Smooth muscle cell (in vitro differentiated cells): Measurements from ENCODE around the gene IRF4. TPM values are rescaled to one million over a fixed set of nuclear protein-coding genes. Genes with fewer than 3 reads are reported as not detected.

Experiments used
- DNase-seq: peaks from one replicate; lab custom pipeline; 2025; ENCODE audit not compliant: unreplicated experiment; lab: John Stamatoyannopoulos, UW
- H2AFZ ChIP-seq: fragments of 200-600 bp; sonication (generic); 2 replicates; pipeline ENCODE4 v1.6.0; 2016; ENCODE audit warnings: antibody characterized with exemption, low read depth, mild to moderate bottlenecking
- H3F3A ChIP-seq: fragments of 200-600 bp; sonication (generic); 2 replicates; pipeline ENCODE4 v1.6.0; 2017; ENCODE audit warnings: antibody characterized with exemption, low read depth
- H3K27ac ChIP-seq: fragments of 200-600 bp; sonication (generic); 2 replicates; pipeline ENCODE4 v1.5.1; 2016; ENCODE audit warnings: low read depth, mild to moderate bottlenecking
- H3K27me3 ChIP-seq: fragments of 200-600 bp; sonication (generic); 2 replicates; pipeline ENCODE4 v1.6.1; 2016; ENCODE audit warnings: low read depth, mild to moderate bottlenecking
- H3K36me3 ChIP-seq: fragments of 200-600 bp; sonication (generic); 2 replicates; pipeline ENCODE4 v1.5.1; 2016; ENCODE audit warnings: low read depth
- H3K4me1 ChIP-seq: fragments of 200-600 bp; sonication (generic); 2 replicates; pipeline ENCODE4 v1.5.1; 2016; ENCODE audit warnings: low read depth
- H3K4me2 ChIP-seq: fragments of 200-600 bp; sonication (generic); 2 replicates; pipeline ENCODE4 v1.6.0; 2016; ENCODE audit warnings: mild to moderate bottlenecking
- H3K4me3 ChIP-seq: fragments of 200-600 bp; sonication (generic); 2 replicates; pipeline ENCODE4 v1.5.1; 2016; ENCODE audit warnings: mild to moderate bottlenecking
- H3K79me2 ChIP-seq: fragments of 200-600 bp; sonication (generic); 2 replicates; pipeline ENCODE4 v1.6.0; 2016; ENCODE audit warnings: low read depth, mild to moderate bottlenecking
- H3K9ac ChIP-seq: fragments of 200-600 bp; sonication (generic); 2 replicates; pipeline ENCODE4 v1.6.0; 2016; ENCODE audit warnings: low read depth
- H3K9me3 ChIP-seq: fragments of 200-600 bp; sonication (generic); replicated peaks from 2 replicates; pipeline ENCODE4 v1.5.1; 2016; ENCODE audit warnings: low read depth
- H4K20me1 ChIP-seq: fragments of 200-600 bp; sonication (generic); 2 replicates; pipeline ENCODE4 v1.6.0; 2016; ENCODE audit warnings: low read depth
- WGBS: methylation state at CpG from one replicate; pipeline ENCODE4 v1.1.7; 2016; ENCODE audit warnings: low lambda C conversion rate; 5-methylcytosine and 5-hydroxymethylcytosine counted together
- polyA plus RNA-seq: library from polyadenylated mRNA; unstranded; fragments of >200 nt; fragmentation: Nextera tagmentation; extraction: Ambion mirVana; gene quantifications from 2 replicates; pipeline ENCODE4 v1.2.1, GENCODE V29; 2016
- total RNA-seq: library from RNA; depleted of rRNA; stranded (reverse); fragments of >200 nt; gene quantifications from 2 replicates; pipeline ENCODE4 v1.2.3, GENCODE V29; 2014
- TF ChIP-seq, protein P1 (sequence below): fragments of 200-600 bp; sonication (generic); IDR thresholded peaks from 2 replicates; pipeline ENCODE4 v1.5.1; 2017; ENCODE audit warnings: borderline replicate concordance, mild to moderate bottlenecking, antibody characterized with exemption; ENCODE audit not compliant: insufficient read depth, poor library complexity, severe bottlenecking

Gene IRF4
- total and polyA plus RNA-seq, 2 experiments from 2014 or later = 0.04 TPM; not detected in 1

DNA sequence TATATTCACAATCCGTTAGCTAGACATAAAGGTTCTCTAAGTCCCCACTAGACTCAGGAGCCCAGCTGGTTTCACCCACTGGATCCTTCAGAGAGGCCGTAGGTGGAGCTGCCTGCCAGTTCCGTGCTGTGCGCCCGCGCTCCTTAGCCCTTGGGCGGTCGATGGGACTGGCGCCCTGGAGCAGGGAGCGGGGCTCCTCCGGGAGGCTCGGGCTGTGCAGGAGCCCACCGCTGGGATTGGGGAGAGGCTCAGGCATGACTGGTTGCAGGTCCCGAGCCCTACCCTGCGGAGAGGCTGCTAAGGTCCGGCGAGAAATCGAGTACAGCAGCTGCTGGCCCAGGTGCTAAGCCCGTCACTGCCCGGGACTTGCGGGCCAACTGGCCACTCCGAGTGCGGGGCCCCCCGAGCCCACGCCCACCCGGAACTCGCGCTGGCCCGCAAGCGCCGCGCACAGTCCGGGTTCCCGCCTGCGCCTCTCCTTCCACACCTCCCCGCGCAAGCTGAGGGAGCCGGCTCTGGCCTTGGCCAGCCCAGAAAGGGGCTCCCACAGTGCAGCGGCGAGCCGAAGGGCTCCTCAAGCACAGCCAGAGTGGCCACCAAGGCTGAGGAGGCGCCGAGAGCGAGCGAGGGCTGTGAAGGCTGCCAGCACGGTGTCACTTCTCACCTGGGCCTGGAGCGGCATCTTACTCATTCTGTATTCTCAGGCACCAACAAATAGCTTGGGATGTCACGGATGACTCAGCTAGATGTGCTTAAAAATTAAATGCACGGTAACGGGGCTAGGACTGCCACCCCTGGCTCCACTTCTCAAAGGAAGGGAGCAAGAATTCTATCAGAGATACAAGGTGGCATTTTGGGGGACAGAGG lies 44.1 kb downstream of the IRF4 start:
- no peaks in the 10 kb centered on the region for H3K4me1 ChIP-seq
- H3K27ac ChIP-seq = no peak overlapping the region
- no peak overlapping the region for H3K9ac ChIP-seq
- no peaks in the 10 kb centered on the region for H4K20me1 ChIP-seq
- no peaks in the 10 kb centered on the region for H3K9me3 ChIP-seq
- H3K4me3 ChIP-seq = no peak overlapping the region
- DNase-seq = no peak
- no peak overlapping the region for H3K4me2 ChIP-seq
- no peaks in the 10 kb centered on the region for H3K36me3 ChIP-seq
- 97% methylated on average over 45 of the region's 50 CpGs for WGBS
- no peak overlapping the region for H2AFZ ChIP-seq
- H3F3A ChIP-seq = no peaks in the 10 kb centered on the region
- no peaks in the 10 kb centered on the region for H3K79me2 ChIP-seq
- TF ChIP-seq, protein P1, sequence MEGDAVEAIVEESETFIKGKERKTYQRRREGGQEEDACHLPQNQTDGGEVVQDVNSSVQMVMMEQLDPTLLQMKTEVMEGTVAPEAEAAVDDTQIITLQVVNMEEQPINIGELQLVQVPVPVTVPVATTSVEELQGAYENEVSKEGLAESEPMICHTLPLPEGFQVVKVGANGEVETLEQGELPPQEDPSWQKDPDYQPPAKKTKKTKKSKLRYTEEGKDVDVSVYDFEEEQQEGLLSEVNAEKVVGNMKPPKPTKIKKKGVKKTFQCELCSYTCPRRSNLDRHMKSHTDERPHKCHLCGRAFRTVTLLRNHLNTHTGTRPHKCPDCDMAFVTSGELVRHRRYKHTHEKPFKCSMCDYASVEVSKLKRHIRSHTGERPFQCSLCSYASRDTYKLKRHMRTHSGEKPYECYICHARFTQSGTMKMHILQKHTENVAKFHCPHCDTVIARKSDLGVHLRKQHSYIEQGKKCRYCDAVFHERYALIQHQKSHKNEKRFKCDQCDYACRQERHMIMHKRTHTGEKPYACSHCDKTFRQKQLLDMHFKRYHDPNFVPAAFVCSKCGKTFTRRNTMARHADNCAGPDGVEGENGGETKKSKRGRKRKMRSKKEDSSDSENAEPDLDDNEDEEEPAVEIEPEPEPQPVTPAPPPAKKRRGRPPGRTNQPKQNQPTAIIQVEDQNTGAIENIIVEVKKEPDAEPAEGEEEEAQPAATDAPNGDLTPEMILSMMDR = no peak
- no peaks in the 10 kb centered on the region for H3K27me3 ChIP-seq

DNA sequence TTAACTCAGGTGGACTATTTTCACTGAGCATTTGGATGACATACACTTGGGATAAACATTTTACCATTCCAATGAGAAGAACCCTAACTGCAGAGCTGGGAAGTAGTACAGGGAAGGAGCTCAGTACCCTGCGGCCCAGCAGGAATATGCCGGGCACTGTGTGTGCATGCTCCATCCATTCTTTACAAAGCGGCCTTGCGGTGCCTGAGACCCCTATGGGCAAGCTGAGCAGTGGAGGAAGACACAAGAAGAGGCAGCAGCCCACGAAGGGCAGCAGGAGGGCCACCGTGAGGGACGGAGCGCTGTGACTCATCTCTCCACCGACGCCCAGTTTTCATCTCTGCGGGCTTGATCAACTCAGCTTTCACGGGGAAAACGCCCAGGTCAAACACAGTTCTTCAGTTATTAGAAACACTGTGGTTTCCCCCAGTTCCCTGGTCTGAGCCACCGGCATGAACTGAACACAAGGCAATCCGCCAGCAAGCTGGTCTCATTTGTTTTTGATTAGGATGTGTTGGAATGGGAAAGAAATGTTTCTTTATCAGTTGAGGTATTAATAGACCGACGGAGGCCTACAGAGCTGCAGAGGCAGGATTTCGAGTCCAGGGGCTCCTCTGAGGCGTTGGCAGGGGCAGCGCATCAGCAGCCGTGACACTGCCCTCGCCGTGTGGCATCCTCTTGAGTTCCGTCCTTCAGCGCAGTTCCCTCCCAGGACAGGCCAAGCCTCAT lies 44.9 kb downstream of the IRF4 start:
- H3K27ac ChIP-seq = no peak overlapping the region
- H3K27me3 ChIP-seq = no peaks in the 10 kb centered on the region
- H3F3A ChIP-seq = no peaks in the 10 kb centered on the region
- no peaks in the 10 kb centered on the region for H4K20me1 ChIP-seq
- no peak overlapping the region for H2AFZ ChIP-seq
- H3K4me1 ChIP-seq = no peaks in the 10 kb centered on the region
- WGBS = 88% methylated on average over 25 of the region's 25 CpGs
- DNase-seq = no peak
- TF ChIP-seq, protein P1 = no peak
- H3K9me3 ChIP-seq = no peaks in the 10 kb centered on the region
- H3K36me3 ChIP-seq = no peaks in the 10 kb centered on the region
- no peak overlapping the region for H3K9ac ChIP-seq
- H3K4me2 ChIP-seq = no peak overlapping the region
- H3K4me3 ChIP-seq = no peak overlapping the region
- no peaks in the 10 kb centered on the region for H3K79me2 ChIP-seq

DNA sequence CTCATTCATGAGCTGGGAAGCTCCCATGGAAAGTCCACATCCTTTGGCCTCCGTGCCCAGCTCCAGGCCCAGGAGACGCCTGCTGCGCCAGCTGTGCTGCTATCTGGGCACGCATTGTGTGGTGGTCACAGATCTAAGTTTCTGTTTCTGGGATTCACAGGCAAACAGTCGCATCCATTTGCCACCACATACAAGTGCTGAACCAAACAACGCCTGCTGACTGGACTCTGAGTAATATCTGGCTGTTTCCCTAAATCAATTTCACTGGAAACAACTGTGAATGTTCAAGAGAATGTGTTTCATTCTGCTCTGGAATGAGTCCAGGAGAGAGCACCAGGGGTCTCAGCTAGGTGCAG lies 45.5 kb downstream of the IRF4 start:
- Histone ChIP-seq H3K9ac (no peak overlapping the region), H3K4me3 (no peak overlapping the region), H3K4me2 (no peak overlapping the region), H2AFZ (no peak overlapping the region), H3K27ac (no peak overlapping the region), H3K79me2 (no peaks in the 10 kb centered on the region), H4K20me1 (no peaks in the 10 kb centered on the region), H3K27me3 (no peaks in the 10 kb centered on the region), H3K4me1 (no peaks in the 10 kb centered on the region), H3K36me3 (no peaks in the 10 kb centered on the region), H3K9me3 (no peaks in the 10 kb centered on the region), H3F3A (no peaks in the 10 kb centered on the region)
- TF ChIP-seq, protein P1 = no peak
- no peak for DNase-seq
- WGBS = 89% methylated on average over 6 of the region's 6 CpGs
